Stimulated activated CD8-positive, alpha-beta memory T cell treated with anti-CD3 and anti-CD28 coated beads, Interleukin-4, amount 100 ng/mL, for 4 hours (primary cell): ENCODE measurements around the gene SVOP.

Experiments used
- DNase-seq, 2 donors: peaks; one replicate each; pipeline ENCODE4 v3.0.0-alpha.2; 2020; ENCODE audit warnings: low read depth in 2 of 2, low spot score in 1 of 2

SVOP gene

DNA sequence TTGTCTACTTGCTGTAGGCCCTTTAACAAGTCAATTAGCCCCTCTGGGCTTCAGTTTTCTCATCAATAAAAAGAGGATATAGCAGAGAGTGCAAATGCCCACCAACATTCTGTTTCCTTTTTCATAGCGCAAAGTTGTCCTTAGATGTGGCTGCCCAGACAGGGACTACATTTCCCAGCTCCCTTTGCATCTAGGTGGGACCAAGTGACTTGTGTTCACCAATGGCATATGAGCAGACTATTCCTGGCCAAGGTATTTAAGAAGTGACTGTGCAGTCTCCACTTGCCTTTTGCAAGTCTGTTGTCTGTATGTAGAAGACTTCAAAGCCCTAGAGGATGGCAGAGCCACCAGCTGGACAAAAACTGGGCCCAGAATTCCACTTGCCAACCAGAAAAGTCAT, 81.3 kb downstream of the SVOP start:
- no peak for DNase-seq

DNA sequence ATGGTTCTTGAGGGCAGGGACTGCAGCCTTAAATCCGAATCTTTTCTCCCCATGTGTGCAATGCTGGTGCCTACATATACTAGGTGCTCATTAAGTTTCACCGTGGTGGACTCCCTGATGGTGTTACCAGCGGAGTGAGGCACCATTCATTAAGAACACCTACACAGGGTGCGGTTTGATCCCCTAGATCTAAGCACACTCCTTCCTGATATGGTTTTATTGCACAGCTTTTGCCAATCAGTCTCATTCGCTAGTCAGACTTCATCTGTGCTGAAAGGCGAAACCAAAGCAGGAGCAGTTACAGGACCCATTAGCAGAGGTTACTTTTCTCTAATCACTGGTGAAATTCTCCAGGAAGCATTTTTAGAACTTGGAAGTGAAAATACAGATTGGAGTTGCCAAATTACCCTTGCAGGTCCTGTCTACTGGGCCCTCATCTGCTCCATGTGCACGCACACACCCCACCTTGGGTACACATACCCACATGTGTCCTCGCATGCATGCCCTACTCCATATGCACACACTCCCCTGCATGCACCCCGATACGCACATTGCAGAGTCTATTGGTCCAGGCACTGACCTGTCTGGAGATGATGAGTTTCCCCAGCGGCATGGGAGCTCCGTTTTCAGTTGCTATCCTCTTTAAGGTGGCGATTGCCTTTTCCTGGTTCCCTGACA, 82.5 kb downstream of the SVOP start:
- DNase-seq: no peak

DNA sequence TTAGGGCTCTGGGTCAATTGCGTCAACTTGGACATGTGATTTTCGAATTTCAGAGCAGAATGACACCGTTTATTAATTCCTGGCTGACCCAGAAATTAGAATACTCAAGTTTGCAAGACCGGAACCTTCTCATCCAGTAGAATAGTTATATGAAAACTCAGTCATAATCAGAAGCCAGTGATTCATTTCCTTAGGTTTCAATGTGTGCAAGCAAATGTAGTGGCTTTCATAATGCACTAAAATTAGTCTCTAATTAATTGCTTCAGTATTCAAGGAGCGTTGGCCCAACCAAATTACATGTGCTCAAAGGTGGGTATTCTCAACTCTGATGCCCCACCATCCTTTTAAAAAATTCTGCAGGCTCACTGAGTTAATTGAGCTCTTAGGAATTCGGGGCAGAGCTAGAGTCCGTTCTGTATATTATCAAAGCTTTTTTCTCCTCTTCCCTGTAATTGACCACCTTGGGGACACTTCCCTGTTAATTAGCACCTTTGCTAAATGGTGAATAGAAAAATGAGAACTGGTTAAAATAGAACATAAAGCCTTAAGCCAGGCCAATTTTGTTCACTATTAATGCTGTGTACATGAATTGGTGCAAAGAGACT, 85.6 kb downstream of the SVOP start:
- DNase-seq: no peak

DNA sequence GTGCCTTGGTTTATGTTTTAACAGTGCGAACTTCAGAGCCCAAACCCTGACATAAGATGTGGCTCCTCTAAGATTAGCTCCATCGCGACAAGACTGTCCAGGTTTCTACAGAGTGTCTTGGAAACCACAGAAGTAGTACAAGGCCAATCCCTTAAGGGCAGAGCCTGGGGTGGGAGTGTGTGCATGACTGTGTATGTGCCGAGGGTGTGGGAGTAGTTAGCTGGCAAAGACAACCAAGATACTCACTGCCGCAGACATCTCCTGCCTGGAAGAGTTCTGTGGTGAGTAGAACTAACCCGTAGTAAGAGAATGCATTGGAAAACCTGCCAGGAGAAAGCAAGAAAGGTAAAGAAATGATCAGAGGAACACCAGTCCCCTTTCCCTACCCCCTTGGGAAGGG, 86.9 kb downstream of the SVOP start:
- DNase-seq: no peak

DNA sequence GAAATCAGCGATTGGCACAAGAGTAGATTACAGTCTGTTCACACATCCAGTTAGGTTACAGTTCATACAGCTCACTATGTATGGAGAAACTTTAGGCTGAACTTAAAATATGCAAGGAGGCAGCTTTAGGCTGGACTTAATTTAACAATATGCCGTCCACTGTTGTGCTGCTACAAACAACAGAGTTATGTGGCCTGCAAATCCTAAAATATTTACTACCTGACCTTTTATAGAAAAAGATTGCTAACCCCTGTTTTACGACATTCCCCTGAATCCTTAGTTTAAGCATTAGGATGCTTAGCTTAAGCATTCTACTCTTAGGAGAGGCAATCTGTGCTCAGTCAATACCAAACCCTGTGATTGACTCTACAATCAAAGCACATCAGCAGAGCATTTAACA, 90.1 kb downstream of the SVOP start:
- DNase-seq: no peak

DNA sequence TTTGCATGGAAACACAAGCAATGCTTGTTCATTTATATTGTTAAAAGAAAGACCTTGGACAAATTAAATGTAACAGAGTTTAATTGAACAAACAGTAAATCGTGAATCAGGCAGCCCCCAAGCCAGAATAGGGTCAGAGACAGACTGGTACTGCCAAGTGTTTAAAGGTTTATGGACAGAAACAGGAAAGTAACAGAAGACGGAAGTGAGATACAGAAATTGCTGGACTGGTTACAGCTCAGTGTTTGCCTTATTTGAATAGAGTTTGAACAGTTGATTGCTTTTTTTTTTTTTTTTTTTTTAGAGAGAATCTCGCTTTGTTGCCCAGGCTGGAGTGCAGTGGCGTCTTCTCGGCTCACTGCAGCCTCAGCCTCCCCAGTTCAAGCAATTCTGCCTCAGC, 90.7 kb downstream of the SVOP start:
- DNase-seq: no peak

DNA sequence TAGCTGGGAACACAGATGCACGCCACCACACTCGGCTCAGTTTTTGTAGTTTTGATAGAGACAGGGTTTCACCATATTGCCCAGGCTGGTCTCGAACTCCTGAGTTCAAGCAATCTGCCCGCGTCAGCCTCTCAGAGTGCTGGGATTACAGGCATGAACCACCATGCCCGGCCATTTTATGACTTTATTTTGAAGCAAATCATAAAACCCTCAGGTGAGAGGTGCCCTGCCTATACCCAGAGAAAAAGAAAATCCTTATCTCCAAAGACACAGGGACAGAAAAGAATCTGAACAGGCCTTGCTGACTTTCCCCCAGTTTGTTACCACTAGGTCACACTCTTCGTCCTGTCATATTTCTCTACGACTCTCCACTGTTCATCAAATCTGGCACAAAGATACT, 92.2 kb downstream of the SVOP start:
- no peak for DNase-seq

DNA sequence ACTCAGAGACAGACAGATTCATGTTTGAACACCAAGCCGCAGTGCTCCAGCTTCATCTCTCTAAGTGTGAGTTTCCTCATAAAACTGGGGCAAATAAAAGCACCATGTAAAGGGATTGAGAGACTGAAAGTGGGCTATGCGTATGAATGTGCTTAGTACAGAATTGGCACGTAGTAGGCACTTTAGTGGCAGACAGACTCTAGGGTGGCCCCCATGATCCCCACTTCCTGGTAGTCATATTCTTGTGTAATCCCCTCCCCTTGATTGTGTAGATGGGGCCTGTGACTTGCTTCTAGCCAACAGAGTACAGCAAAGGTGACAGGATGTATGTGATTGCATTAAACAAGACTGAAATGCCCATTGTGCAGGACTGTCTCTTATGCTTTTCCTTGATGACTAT, 98.0 kb downstream of the SVOP start:
- DNase-seq: no peak

DNA sequence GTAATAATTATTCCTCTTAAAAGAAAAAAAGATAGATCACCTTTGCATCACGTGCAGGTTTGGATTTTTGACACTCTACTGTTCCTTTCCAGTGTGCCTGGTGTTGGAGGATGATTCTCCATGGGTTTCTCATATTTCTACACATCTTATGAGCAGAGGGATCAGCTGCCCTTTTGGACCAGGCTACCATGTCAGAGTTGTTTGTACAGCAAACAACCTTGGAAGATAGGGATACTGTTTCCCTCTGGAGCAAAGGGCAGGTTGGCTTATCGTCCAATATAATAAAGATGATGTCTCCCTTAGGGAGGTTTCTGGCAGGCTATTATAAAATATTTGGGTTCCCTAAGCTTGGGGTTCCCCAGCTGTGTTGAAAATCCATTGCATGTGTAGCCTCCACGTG, 98.9 kb downstream of the SVOP start:
- DNase-seq: no peak

DNA sequence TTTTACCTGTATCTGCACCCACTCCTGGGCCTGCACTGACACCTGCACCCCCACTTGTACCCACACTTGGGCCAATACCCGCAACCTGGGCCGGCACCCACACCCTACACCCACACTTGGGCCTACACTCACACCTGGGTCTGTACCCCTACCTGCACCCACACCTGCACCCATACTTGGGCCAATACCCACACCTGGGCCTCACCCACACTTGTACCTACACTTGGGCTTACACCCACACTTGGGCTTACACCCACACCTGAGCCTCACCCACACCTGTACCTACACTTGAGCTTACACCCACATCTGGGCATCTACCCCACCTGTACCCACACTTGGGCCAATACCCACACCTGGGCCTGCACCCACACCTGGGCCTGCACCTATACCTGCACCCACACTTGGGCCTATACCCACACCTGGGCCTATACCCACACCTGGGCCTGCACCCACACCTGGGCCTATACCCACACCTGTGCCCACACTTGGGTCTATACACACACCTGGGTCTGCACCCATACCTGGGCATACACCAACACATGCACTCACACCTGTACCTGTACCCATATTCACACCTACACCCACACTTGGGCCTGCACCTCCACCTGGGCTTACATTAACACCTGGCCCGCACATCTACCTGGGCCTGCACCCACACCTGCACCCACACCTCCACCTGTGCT, 101.8 kb downstream of the SVOP start:
- no peak for DNase-seq

DNA sequence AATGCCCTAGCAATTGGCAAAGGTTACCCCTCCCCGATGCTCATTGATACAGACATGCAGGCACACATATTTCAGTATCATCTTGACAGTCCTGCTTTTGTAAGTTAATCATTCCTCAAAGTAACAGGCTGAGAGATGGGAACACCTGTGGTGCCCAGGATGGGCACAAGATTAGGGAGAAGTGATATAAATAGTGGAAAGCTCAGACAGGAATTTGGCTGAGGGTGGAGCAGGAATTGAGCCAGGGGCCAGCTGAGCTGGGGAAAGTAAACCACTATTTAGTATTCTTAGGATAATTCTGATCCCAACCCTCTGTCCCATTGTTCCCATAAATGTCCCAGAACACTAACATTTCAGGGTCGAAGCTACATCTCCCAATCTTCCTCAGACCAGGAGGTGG, 102.7 kb downstream of the SVOP start:
- no peak for DNase-seq

DNA sequence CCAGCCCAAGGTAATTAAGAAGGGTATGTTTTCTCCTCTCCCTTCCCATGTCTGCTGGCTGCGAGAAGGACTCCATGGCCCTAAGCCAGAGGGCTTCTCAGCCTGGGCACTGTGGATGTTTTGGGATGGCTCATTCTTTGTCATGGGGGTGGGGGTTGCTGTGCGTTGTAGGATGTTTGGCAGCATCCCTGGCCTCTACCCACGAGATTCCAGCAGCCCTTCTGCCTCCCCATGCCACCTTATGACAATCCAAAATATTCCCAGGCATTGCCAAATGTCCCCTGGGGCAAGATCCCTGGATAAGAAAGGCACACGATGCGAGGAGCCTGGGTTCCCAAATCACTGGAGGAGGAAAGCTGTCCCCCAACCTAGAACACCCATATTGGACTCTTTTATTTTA, 104.5 kb downstream of the SVOP start:
- DNase-seq: no peak

DNA sequence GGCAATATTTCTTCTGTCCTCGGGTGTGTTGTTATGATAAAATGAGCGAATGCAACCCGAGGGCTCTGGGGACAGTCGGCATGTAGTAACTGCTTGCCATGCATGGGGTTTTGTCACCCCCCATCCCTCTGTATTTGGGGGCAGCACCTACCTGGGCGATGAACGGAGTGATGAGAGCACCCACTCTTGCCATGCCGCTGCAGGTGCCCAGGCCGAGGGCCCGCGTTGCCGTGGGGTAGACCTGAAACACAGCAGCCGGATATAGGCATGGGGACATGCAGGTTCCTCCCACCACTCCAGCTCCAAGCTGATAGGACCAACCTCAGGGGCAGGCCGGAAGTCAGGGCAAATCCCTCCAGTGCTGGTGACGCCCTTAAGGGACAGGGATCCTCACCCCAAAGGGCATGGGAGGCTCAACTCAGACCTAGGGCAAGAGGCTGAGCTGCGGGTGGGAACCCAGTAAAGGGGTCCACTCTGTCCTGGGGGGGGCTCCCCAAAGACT, 105.2 kb downstream of the SVOP start:
- DNase-seq: no peak

DNA sequence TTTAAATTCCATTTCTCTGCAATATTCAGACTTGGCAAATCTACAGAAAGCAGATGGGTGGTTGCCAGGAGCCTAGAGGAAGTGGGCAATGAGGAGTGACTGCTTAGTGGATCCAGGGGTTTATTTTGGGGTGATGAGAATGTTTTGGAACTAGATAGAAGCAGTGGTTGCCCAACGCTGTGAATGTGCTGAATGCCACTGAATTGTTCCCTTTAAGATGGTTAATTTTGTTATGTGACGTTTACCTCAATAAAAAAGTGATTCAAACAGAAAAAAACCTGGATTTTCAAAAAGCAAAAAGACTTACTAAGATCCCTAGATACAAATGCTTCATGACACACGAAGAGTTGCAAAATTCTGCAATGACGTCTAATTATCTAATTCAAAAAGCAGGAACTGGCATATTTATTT, 106.7 kb downstream of the SVOP start:
- DNase-seq: no peak

DNA sequence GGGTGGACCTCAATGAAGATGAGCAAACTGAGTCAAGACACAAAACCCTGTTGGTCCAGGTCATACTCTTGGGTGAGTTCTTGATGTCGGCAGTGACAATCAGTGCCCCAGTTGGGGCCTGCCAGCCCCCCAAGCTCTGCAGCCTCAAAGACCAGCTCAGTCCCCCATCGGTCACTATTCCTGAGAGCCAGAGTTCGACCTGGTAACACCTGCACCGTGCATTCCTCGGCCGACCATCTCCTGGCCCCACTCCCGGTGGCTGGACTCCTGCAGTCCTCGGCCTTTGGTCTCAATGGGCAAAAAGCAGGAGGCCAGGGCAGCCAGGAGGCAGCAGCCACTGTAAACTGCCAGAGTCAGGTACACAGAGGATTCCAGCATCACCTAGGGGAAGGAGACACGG, 108.5 kb downstream of the SVOP start:
- DNase-seq: no peak

DNA sequence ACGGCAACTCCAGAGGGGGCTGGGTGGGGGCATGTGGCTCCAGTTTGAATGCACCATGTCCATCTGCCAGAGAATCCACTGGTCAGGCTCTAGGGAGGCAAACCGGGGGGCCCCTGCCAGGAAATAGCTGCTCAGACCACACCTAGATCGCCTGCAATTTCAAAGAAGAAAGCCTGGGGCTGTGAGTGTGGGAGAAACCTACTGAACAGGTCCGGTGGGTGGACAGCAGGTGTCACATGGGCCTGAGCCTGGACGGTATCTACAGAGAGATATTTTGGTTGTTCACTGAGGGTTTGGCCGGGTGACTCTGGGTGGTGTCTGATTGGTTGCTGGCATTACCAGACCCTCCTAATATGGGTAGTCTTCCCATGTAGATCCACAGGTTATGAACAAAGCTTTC, 109.0 kb downstream of the SVOP start:
- DNase-seq: no peak

DNA sequence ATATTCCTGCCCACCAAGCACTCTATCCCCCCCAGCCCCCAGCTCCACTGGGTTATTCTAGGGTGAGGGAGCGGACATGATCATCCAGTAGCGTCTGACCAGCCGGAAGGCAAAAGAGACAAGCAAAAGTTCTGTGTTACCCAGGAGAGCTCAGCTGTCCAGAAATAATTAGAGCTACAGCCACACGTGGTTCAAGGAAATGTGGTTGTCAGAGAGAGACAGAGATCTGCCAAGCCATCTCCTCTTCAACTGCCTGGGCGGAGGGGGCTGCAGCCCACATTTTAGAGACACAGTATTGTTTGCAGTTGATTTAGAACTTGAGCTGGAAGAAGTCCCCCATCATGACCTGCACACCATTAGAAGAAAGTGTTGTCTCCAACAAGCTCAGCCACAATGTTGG, 110.5 kb downstream of the SVOP start:
- no peak for DNase-seq

DNA sequence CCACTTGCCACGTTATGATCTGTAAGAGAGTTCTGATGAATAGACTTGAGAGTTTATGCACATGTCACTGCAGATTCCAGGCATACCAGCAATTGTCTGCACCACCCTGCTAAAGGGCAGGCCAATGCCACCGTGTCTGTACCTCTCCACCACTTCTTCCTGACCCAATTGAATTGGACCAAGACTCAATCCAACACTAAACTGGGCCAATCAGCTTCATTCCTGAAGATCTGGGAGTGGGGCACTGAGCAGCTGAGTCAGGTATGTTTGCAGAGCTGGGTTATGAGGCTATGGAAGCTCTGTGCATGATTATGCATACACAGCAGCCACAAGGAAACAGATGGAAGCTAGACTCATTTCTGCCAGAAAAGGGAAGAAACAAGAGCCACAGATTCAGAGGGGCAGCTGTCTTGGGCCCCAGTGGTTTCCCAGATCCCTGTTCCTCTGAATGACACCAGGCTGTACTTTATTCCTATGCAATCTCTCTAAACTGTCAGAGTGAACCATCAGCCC, 113.0 kb downstream of the SVOP start:
- no peak for DNase-seq

DNA sequence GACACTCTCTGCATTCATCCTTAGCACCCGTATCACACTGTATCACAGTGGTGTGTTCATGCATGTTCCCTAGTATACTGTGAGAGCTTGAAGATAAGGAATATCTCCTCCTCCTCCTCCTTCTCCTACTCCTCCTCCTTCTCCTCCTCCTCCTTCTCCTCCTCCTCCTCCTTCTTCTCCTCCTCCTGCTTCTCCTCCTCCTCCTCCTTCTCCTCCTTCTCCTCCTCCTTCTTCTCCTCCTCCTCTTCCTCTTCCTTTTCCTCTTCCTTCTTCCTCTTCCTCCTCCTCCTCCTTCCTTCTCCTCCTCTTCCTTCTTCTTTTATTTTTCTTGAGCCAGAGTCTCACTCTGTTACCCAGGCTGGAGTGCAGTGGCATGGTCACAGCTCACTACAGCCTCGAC, 113.9 kb downstream of the SVOP start:
- no peak for DNase-seq

DNA sequence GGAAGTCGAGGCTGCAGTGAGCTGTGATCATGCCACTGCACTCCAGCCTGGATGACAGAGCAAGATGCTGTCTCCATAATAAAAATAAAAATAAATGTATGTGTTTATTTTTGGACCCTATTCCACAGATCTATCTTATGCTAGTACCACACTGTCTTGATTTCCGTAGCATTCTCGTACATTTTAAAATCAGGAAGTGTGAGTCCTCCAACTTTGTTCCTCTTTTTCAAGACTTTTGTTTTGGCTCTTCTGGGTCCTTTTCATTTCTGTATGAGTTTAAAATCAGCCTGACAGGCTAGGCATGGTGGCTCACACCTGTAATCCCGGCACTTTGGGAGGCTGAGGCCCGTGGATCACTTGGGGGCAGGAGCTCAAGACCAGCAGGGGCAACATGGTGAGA, 115.1 kb downstream of the SVOP start:
- no peak for DNase-seq

DNA sequence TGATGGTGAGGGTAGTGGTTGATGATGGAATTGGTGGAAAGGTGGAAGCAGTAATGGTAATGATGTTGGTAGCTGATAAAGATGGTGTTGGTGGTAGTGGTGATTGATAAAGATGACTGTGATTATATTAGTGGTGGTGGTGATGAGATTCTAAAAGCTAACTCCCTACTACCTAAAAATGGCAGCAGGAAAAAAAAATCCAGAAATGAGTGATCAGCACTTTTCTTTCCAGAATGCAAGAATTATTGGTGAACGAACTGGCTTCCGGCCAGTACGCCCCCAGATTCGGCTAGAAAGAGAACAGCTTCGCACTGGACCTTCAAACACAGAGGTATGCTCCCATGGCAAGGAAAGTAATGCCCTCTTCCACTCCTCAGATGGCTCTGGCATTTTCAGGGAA, 121.7 kb downstream of the SVOP start:
- DNase-seq: no peak

DNA sequence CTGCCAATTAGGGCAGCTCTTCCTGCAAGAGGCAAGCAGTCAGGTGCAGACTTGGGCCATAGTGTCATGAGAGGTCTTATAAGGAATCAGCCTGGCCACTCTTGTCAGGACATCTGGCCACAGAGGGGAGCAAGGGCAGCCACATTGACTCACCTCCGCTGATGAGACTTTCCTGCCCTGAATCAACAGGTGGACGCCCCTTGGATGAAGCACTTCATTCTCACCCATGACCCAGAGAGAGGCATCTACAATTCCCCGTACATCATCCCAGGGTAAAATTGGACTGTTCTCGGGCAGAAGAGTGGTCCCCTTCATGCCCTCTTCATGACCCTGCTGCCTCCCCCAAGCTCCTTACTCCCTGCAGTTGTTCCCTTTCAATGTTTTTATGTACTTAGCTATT, 124.1 kb downstream of the SVOP start:
- no peak for DNase-seq
